Panc1 (cell line): ENCODE results near the gene RPL7A. TPM values are rescaled to one million over a fixed set of nuclear protein-coding genes. Genes with fewer than 3 reads are reported as not detected.

ENCODE experiments used
- ATAC-seq: fragments of 200-7000 bp; cut with Tn5 transposase; 2 replicates; pipeline ENCODE4 v1.9.1; 2020; ENCODE audit warnings: mild to moderate bottlenecking, moderate library complexity
- BruUV-seq: library from RNA; stranded (reverse); fragments of 400-500 nt; replicated peaks from 2 replicates; lab custom pipeline; 2021; lab: Mats Ljungman, UMichigan
- CTCF ChIA-PET: fragments of 300-600 bp; sonication (Branson Sonifier 250); formaldehyde crosslinking; loops from one replicate; lab custom pipeline; 2022; ENCODE audit warnings: antibody characterized with exemption; lab: Charles Lee
- POLR2A ChIA-PET: fragments of 300-600 bp; sonication (Branson Sonifier 250); formaldehyde crosslinking; loops from one replicate; lab custom pipeline; 2022; ENCODE audit warnings: antibody characterized with exemption; lab: Charles Lee
- DNase-seq: peaks from one replicate; pipeline ENCODE4 v3.0.0-alpha.2; 2010; ENCODE audit warnings: low read depth, low spot score
- H3K27ac ChIP-seq: 2 replicates; pipeline ENCODE4 v1.5.1; 2011; ENCODE audit warnings: mild to moderate bottlenecking, low read length, inconsistent platforms
- H3K27me3 ChIP-seq: fragments of 200-500 bp; sonication (Bioruptor generic); 2 replicates; pipeline ENCODE4 v1.6.0; 2014; ENCODE audit warnings: low read length, inconsistent platforms; ENCODE audit not compliant: control insufficient read depth, insufficient read depth
- H3K36me3 ChIP-seq: fragments of 200-500 bp; sonication (Bioruptor generic); 2 replicates; pipeline ENCODE4 v1.5.1; 2014; ENCODE audit warnings: inconsistent platforms, mild to moderate bottlenecking, low read length, moderate library complexity; ENCODE audit not compliant: control insufficient read depth, insufficient read depth
- H3K4me1 ChIP-seq: 2 replicates; pipeline ENCODE4 v1.5.1; 2011; ENCODE audit warnings: inconsistent platforms, mild to moderate bottlenecking, low read length, moderate library complexity; ENCODE audit not compliant: control insufficient read depth, insufficient read depth
- H3K4me3 ChIP-seq, 2 experiments: 2 replicates each; pipeline ENCODE4 v1.5.1; 2011 to 2012; ENCODE audit warnings: low read depth in 2 of 2, low read length in 2 of 2, mild to moderate bottlenecking in 2 of 2, inconsistent platforms in 1 of 2, moderate library complexity in 1 of 2
- H3K9me3 ChIP-seq: fragments of 200-500 bp; sonication (Bioruptor generic); 2 replicates; pipeline ENCODE4 v1.5.1; 2014; ENCODE audit warnings: low read depth, mild to moderate bottlenecking, inconsistent platforms, low read length, moderate library complexity; ENCODE audit not compliant: control insufficient read depth, insufficient read depth
- SIN3A ChIP-seq: IDR thresholded peaks from 2 replicates; pipeline ENCODE4 v1.6.1; 2012; ENCODE audit warnings: low read depth, mild to moderate bottlenecking, low read length, moderate library complexity, borderline replicate concordance; ENCODE audit not compliant: insufficient read depth
- in situ Hi-C: cut with HindIII; loops from 2 replicates; pipeline ENCODE4 v1.10.0; 2016; ENCODE audit warnings: low sequenced_read_pairs, low pct_unique_long_range_greater_than_20kb
- intact Hi-C: fragments of 100-400 bp; cut with micrococcal nuclease; formaldehyde crosslinking; loops from one replicate; pipeline ENCODE4 v1.10.0; 2022; ENCODE audit not compliant: unreplicated experiment
- total RNA-seq: library from RNA; stranded (reverse); gene quantifications from one replicate; pipeline ENCODE4 v1.2.1, GENCODE V29; 2021; ENCODE audit not compliant: unreplicated experiment

RPL7A gene
- total RNA-seq, 1 experiment from 2014 or later = 1,104 TPM

DNA sequence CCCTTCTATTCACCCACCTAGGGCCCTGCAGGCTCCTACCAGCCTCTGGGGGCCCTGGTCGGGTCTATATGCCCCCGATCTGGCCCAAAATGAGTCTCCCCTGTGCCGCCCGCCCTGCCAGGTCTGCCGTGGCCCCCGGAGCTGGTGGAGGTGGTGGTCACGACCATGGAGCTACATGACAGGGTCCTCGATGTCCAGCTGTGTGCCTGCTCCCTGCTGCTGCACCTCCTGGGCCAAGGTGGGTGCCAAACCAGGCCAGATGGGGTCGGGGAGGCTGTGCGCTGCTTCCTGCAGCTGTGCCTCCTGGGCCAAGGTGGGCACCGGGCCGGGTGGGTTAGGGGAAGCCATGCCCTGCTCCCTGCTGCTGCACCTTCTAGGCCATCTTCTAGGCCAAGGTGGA, 52.3 kb downstream of the RPL7A start:
- Histone ChIP-seq H3K9me3 (no peaks in the 10 kb centered on the region), H3K36me3 (no peaks in the 10 kb centered on the region), H3K4me1 (no peaks in the 10 kb centered on the region), H3K27me3 (no peaks in the 10 kb centered on the region), H3K27ac (no peak overlapping the region), H3K4me3 (no peak overlapping the region)
- ChIA-PET POLR2A (no interaction called here), CTCF (no interaction called here)
- DNase-seq (no peak), ATAC-seq (no peak)
- intact Hi-C loops (no loop called here), in situ Hi-C loops (no loop called here)
- BruUV-seq = no TSS peak
- TF ChIP-seq SIN3A = no peak

Other genes starting within 250 kb of the RPL7A start
- gene RALGDS, start 227.0 kb upstream of the RPL7A start, total RNA-seq = 25.8 TPM
- gene GBGT1, start 184.3 kb upstream of the RPL7A start, total RNA-seq = 1.8 TPM
- not detected for gene OBP2B, start 139.0 kb upstream of the RPL7A start, total RNA-seq
- 0.10 TPM for gene ABO, start 73.0 kb upstream of the RPL7A start, total RNA-seq
- 16.1 TPM for gene SURF6, start 12.0 kb upstream of the RPL7A start, total RNA-seq
- gene MED22, start 87 bp upstream of the RPL7A start, total RNA-seq = 26.2 TPM
- 45.6 TPM for gene SURF1, start 8.3 kb downstream of the RPL7A start, total RNA-seq
- 19.2 TPM for gene SURF2, start 8.3 kb downstream of the RPL7A start, total RNA-seq
- gene SURF4, start 27.8 kb downstream of the RPL7A start, total RNA-seq = 149 TPM
- 0.74 TPM for gene STKLD1, start 28.1 kb downstream of the RPL7A start, total RNA-seq
- 19.9 TPM for gene REXO4, start 69.8 kb downstream of the RPL7A start, total RNA-seq
- gene ADAMTS13, start 74.1 kb downstream of the RPL7A start, total RNA-seq = 3.4 TPM
- 13.9 TPM for gene CACFD1, start 111.8 kb downstream of the RPL7A start, total RNA-seq
- 48.2 TPM for gene SLC2A6, start 130.9 kb downstream of the RPL7A start, total RNA-seq
- gene MYMK, start 176.7 kb downstream of the RPL7A start, total RNA-seq = not detected
- gene ADAMTSL2, start 186.5 kb downstream of the RPL7A start, total RNA-seq = 0.10 TPM